GM23338 (cell line): ENCODE results near the gene NBDY. TPM values are rescaled to one million over a fixed set of nuclear protein-coding genes. Genes with fewer than 3 reads are reported as not detected.

Source experiments
- ATAC-seq: fragments of 200-7000 bp; cut with Tn5 transposase; 3 replicates; pipeline ENCODE4 v1.9.1; 2020
- DNase-seq: peaks from one replicate; pipeline ENCODE4 v3.0.0-alpha.2; 2015; ENCODE audit warnings: low spot score
- H2AFZ ChIP-seq: fragments of 200-600 bp; sonication (generic); 2 replicates; pipeline ENCODE4 v1.8.0; 2016; ENCODE audit warnings: antibody characterized with exemption, mild to moderate bottlenecking, moderate library complexity
- H3F3A ChIP-seq: fragments of 200-600 bp; sonication (generic); replicated peaks from 2 replicates; pipeline ENCODE4 v1.8.0; 2017; ENCODE audit warnings: antibody characterized with exemption, mixed run types, low read depth
- H3K27ac ChIP-seq: fragments of 200-600 bp; sonication (generic); 2 replicates; pipeline ENCODE4 v1.6.1; 2016; ENCODE audit warnings: low read depth
- H3K27me3 ChIP-seq: fragments of 200-600 bp; sonication (generic); 2 replicates; pipeline ENCODE4 v1.8.0; 2016; ENCODE audit warnings: mild to moderate bottlenecking, mixed run types, moderate library complexity; ENCODE audit not compliant: insufficient read depth
- H3K36me3 ChIP-seq: fragments of 200-600 bp; sonication (generic); 2 replicates; pipeline ENCODE4 v1.8.0; 2016; ENCODE audit warnings: mild to moderate bottlenecking; ENCODE audit not compliant: insufficient read depth
- H3K4me1 ChIP-seq: fragments of 200-600 bp; sonication (generic); 2 replicates; pipeline ENCODE4 v1.8.0; 2016; ENCODE audit warnings: mild to moderate bottlenecking, moderate library complexity; ENCODE audit not compliant: insufficient read depth
- H3K4me2 ChIP-seq: fragments of 200-600 bp; sonication (generic); 2 replicates; pipeline ENCODE4 v1.7.1; 2017; ENCODE audit warnings: mixed run types
- H3K4me3 ChIP-seq: fragments of 200-600 bp; sonication (generic); 2 replicates; pipeline ENCODE4 v1.6.1; 2016; ENCODE audit warnings: mixed run types
- H3K79me2 ChIP-seq: fragments of 200-600 bp; sonication (generic); replicated peaks from 2 replicates; pipeline ENCODE4 v1.8.0; 2017; ENCODE audit warnings: mild to moderate bottlenecking; ENCODE audit not compliant: insufficient read depth
- H3K9me2 ChIP-seq: fragments of 200-600 bp; sonication (generic); 2 replicates; pipeline ENCODE4 v1.8.0; 2017; ENCODE audit not compliant: insufficient read depth
- H4K20me1 ChIP-seq: fragments of 200-600 bp; sonication (generic); replicated peaks from 2 replicates; pipeline ENCODE4 v1.8.0; 2017; ENCODE audit warnings: mild to moderate bottlenecking; ENCODE audit not compliant: insufficient read depth
- H3K27ac Mint-ChIP-seq: 2 replicates; pipeline ENCODE4 v1.8.0; 2020; ENCODE audit warnings: inconsistent platforms, mild to moderate bottlenecking, moderate library complexity, mixed read lengths
- H3K27me3 Mint-ChIP-seq: 3 replicates; pipeline ENCODE4 v1.8.0; 2022; ENCODE audit warnings: low read depth, mild to moderate bottlenecking, moderate library complexity, mixed read lengths, inconsistent platforms; ENCODE audit not compliant: insufficient read depth, poor library complexity
- H3K36me3 Mint-ChIP-seq: 3 replicates; pipeline ENCODE4 v1.8.0; 2021; ENCODE audit warnings: low read depth, mild to moderate bottlenecking, inconsistent platforms, moderate library complexity, mixed read lengths
- H3K4me1 Mint-ChIP-seq: 3 replicates; pipeline ENCODE4 v1.8.0; 2020; ENCODE audit warnings: mild to moderate bottlenecking, inconsistent platforms, mixed read lengths
- H3K4me3 Mint-ChIP-seq: 3 replicates; pipeline ENCODE4 v1.8.0; 2021; ENCODE audit warnings: moderate library complexity, mild to moderate bottlenecking, inconsistent platforms, mixed read lengths
- H3K9me3 Mint-ChIP-seq: 3 replicates; pipeline ENCODE4 v1.8.0; 2020; ENCODE audit warnings: moderate library complexity, mild to moderate bottlenecking, inconsistent platforms, mixed read lengths
- CREB1 ChIP-seq: fragments of 250-450 bp; sonication (Bioruptor Pico); IDR thresholded peaks from 2 replicates; pipeline ENCODE4 v1.5.0; 2020; ENCODE audit warnings: low read depth, mild to moderate bottlenecking, moderate library complexity
- POLR2AphosphoS5 ChIP-seq: IDR thresholded peaks from 2 replicates; pipeline ENCODE4 v1.6.1; 2016; ENCODE audit warnings: antibody characterized with exemption, low read depth
- STAT1 ChIP-seq: IDR thresholded peaks from one replicate; pipeline ENCODE4 v1.6.1; 2016; ENCODE audit warnings: antibody characterized with exemption; ENCODE audit not compliant: unreplicated experiment
- ZNF114 ChIP-seq: fragments of 250-450 bp; sonication (Bioruptor Pico); IDR thresholded peaks from 2 replicates; pipeline ENCODE4 v1.5.0; 2020; ENCODE audit warnings: mild to moderate bottlenecking, moderate library complexity
- polyA plus RNA-seq: library from polyadenylated mRNA; unstranded; fragments of >200 nt; fragmentation: Nextera tagmentation; extraction: Ambion mirVana; gene quantifications from 2 replicates; pipeline ENCODE4 v1.2.1, GENCODE V29; 2016
- total RNA-seq: library from RNA; depleted of rRNA; stranded (reverse); fragments of >200 nt; shearing (Covaris generic); gene quantifications from 2 replicates; pipeline ENCODE4 v1.2.3, GENCODE V29; 2014
- TF ChIP-seq, protein P1 (sequence below): fragments of 250-450 bp; sonication (Bioruptor Pico); IDR thresholded peaks from 2 replicates; pipeline ENCODE4 v1.5.0; 2020; ENCODE audit warnings: mild to moderate bottlenecking, moderate library complexity
- TF ChIP-seq, protein P2 (sequence below): IDR thresholded peaks from one replicate; pipeline ENCODE4 v1.6.1; 2018; ENCODE audit warnings: antibody characterized with exemption; ENCODE audit not compliant: unreplicated experiment
- TF ChIP-seq, protein P3 (sequence below): IDR thresholded peaks from 2 replicates; pipeline ENCODE4 v1.6.1; 2016; ENCODE audit warnings: antibody characterized with exemption

NBDY gene
- total and polyA plus RNA-seq, 2 experiments from 2014 or later: 9.6 to 206 TPM

- TF ChIP-seq, protein P1, sequence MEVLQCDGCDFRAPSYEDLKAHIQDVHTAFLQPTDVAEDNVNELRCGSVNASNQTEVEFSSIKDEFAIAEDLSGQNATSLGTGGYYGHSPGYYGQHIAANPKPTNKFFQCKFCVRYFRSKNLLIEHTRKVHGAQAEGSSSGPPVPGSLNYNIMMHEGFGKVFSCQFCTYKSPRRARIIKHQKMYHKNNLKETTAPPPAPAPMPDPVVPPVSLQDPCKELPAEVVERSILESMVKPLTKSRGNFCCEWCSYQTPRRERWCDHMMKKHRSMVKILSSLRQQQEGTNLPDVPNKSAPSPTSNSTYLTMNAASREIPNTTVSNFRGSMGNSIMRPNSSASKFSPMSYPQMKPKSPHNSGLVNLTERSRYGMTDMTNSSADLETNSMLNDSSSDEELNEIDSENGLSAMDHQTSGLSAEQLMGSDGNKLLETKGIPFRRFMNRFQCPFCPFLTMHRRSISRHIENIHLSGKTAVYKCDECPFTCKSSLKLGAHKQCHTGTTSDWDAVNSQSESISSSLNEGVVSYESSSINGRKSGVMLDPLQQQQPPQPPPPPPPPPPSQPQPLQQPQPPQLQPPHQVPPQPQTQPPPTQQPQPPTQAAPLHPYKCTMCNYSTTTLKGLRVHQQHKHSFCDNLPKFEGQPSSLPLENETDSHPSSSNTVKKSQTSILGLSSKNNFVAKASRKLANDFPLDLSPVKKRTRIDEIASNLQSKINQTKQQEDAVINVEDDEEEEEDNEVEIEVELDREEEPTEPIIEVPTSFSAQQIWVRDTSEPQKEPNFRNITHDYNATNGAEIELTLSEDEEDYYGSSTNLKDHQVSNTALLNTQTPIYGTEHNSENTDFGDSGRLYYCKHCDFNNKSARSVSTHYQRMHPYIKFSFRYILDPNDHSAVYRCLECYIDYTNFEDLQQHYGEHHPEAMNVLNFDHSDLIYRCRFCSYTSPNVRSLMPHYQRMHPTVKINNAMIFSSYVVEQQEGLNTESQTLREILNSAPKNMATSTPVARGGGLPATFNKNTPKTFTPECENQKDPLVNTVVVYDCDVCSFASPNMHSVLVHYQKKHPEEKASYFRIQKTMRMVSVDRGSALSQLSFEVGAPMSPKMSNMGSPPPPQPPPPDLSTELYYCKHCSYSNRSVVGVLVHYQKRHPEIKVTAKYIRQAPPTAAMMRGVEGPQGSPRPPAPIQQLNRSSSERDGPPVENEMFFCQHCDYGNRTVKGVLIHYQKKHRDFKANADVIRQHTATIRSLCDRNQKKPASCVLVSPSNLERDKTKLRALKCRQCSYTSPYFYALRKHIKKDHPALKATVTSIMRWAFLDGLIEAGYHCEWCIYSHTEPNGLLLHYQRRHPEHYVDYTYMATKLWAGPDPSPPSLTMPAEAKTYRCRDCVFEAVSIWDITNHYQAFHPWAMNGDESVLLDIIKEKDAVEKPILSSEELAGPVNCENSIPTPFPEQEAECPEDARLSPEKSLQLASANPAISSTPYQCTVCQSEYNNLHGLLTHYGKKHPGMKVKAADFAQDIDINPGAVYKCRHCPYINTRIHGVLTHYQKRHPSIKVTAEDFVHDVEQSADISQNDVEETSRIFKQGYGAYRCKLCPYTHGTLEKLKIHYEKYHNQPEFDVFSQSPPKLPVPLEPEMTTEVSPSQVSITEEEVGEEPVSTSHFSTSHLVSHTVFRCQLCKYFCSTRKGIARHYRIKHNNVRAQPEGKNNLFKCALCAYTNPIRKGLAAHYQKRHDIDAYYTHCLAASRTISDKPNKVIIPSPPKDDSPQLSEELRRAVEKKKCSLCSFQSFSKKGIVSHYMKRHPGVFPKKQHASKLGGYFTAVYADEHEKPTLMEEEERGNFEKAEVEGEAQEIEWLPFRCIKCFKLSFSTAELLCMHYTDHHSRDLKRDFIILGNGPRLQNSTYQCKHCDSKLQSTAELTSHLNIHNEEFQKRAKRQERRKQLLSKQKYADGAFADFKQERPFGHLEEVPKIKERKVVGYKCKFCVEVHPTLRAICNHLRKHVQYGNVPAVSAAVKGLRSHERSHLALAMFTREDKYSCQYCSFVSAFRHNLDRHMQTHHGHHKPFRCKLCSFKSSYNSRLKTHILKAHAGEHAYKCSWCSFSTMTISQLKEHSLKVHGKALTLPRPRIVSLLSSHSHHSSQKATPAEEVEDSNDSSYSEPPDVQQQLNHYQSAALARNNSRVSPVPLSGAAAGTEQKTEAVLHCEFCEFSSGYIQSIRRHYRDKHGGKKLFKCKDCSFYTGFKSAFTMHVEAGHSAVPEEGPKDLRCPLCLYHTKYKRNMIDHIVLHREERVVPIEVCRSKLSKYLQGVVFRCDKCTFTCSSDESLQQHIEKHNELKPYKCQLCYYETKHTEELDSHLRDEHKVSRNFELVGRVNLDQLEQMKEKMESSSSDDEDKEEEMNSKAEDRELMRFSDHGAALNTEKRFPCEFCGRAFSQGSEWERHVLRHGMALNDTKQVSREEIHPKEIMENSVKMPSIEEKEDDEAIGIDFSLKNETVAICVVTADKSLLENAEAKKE (CRISPR knock-in tag): no peak
- TF ChIP-seq STAT1 (no peak), POLR2AphosphoS5 (no peak)
Observed at GRCh38 chrX:56762220-56762619, 33.2 kb downstream of the NBDY start (continued).

GRCh38 chrX:56762707-56763555, 33.9 kb downstream of the NBDY start:
- H2AFZ ChIP-seq: no peak overlapping the region
- ATAC-seq (no peak), DNase-seq (no peak)
- Mint-ChIP-seq H3K27me3 (peaks cover 3% of the 10 kb centered on the region), H3K36me3 (peaks cover 15% of the 10 kb centered on the region), H3K9me3 (no peaks in the 10 kb centered on the region), H3K4me3 (no peak overlapping the region), H3K27ac (no peak overlapping the region), H3K4me1 (peaks cover 14% of the 10 kb centered on the region; the same call in 2 of the 3 replicates)
- H3F3A ChIP-seq: no peaks in the 10 kb centered on the region
- H3K4me3 ChIP-seq: no peak overlapping the region
- H3K4me2 ChIP-seq: no peak overlapping the region
- no peaks in the 10 kb centered on the region; the same call in 1 of the 2 replicates for H4K20me1 ChIP-seq
- peaks cover 11% of the 10 kb centered on the region; the same call in 1 of the 2 replicates for H3K79me2 ChIP-seq
- no peaks in the 10 kb centered on the region for H3K9me2 ChIP-seq
- no peaks in the 10 kb centered on the region for H3K27me3 ChIP-seq
- H3K27ac ChIP-seq: no peak overlapping the region
- H3K36me3 ChIP-seq: no peaks in the 10 kb centered on the region
- H3K4me1 ChIP-seq: no peaks in the 10 kb centered on the region
- TF ChIP-seq CREB1 (CRISPR knock-in tag): no peak
- TF ChIP-seq, protein P2, sequence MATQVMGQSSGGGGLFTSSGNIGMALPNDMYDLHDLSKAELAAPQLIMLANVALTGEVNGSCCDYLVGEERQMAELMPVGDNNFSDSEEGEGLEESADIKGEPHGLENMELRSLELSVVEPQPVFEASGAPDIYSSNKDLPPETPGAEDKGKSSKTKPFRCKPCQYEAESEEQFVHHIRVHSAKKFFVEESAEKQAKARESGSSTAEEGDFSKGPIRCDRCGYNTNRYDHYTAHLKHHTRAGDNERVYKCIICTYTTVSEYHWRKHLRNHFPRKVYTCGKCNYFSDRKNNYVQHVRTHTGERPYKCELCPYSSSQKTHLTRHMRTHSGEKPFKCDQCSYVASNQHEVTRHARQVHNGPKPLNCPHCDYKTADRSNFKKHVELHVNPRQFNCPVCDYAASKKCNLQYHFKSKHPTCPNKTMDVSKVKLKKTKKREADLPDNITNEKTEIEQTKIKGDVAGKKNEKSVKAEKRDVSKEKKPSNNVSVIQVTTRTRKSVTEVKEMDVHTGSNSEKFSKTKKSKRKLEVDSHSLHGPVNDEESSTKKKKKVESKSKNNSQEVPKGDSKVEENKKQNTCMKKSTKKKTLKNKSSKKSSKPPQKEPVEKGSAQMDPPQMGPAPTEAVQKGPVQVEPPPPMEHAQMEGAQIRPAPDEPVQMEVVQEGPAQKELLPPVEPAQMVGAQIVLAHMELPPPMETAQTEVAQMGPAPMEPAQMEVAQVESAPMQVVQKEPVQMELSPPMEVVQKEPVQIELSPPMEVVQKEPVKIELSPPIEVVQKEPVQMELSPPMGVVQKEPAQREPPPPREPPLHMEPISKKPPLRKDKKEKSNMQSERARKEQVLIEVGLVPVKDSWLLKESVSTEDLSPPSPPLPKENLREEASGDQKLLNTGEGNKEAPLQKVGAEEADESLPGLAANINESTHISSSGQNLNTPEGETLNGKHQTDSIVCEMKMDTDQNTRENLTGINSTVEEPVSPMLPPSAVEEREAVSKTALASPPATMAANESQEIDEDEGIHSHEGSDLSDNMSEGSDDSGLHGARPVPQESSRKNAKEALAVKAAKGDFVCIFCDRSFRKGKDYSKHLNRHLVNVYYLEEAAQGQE: no peak
- TF ChIP-seq, protein P3, sequence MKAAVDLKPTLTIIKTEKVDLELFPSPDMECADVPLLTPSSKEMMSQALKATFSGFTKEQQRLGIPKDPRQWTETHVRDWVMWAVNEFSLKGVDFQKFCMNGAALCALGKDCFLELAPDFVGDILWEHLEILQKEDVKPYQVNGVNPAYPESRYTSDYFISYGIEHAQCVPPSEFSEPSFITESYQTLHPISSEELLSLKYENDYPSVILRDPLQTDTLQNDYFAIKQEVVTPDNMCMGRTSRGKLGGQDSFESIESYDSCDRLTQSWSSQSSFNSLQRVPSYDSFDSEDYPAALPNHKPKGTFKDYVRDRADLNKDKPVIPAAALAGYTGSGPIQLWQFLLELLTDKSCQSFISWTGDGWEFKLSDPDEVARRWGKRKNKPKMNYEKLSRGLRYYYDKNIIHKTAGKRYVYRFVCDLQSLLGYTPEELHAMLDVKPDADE: no peak
- no peak for TF ChIP-seq ZNF114
